ENCODE data around the gene DIPK1B.

The DIPK1B gene

GRCh38 chr9:136667214-136667939 lies 45.0 kb upstream of the DIPK1B start (continued):
- TF ChIP-seq INSM2 (tag by site-specific recombination; IDR thresholded peaks at IDR 0.05) (0 out of 2 replicates have a peak, but pooled peaks have one; percentile 12), ZBTB21 (tag by site-specific recombination; IDR thresholded peaks at IDR 0.05) (no peak), ZBTB48 (tag by site-specific recombination; IDR thresholded peaks at IDR 0.05) (no peak), ZNF645 (tag by site-specific recombination; IDR thresholded peaks at IDR 0.05) (no peak), ZNF791 (tag by site-specific recombination; IDR thresholded peaks at IDR 0.05) (no peak), HOXD13 (CRISPR knock-in tag; IDR thresholded peaks at IDR 0.05; ENCODE audit: borderline replicate concordance) (no peak), BCL11B (tag by site-specific recombination; IDR thresholded peaks at IDR 0.05; ENCODE audit: low read depth) (no peak), EGR2 (tag by site-specific recombination; IDR thresholded peaks at IDR 0.05; ENCODE audit: low read depth) (no peak), ZNF843 (tag by site-specific recombination; IDR thresholded peaks at IDR 0.05) (no peak), PRDM10 (tag by site-specific recombination; IDR thresholded peaks at IDR 0.05) (peak; percentile 96), ZNF174 (tag by site-specific recombination; IDR thresholded peaks at IDR 0.05) (no peak), ZNF654 (tag by site-specific recombination; IDR thresholded peaks at IDR 0.05; ENCODE audit: low read depth) (no peak), ELK4 (IDR thresholded peaks at IDR 0.05; ENCODE audit: borderline replicate concordance, low read depth, low read length) (no peak), ZNF341 (tag by site-specific recombination; IDR thresholded peaks at IDR 0.05; ENCODE audit: low read depth) (no peak; the same call in 1 of the 2 replicates), BCL6B (tag by site-specific recombination; IDR thresholded peaks at IDR 0.05) (no peak), ZNF629 (tag by site-specific recombination; IDR thresholded peaks at IDR 0.05) (peak; percentile 13; the same call in 1 of the 2 replicates), ZIC2 (tag by site-specific recombination; IDR thresholded peaks at IDR 0.05) (peak; percentile 88), TCF7L2 (IDR thresholded peaks at IDR 0.05; ENCODE audit: borderline replicate concordance, low read depth, low read length) (no peak), ZNF398 (tag by site-specific recombination; IDR thresholded peaks at IDR 0.05) (no peak), HIC1 (tag by site-specific recombination; IDR thresholded peaks at IDR 0.05) (no peak), ZNF10 (tag by site-specific recombination; IDR thresholded peaks at IDR 0.05) (no peak), TRIM28 (IDR thresholded peaks at IDR 0.05; ENCODE audit: borderline replicate concordance, low read length) (no peak), ZNF433 (tag by site-specific recombination; IDR thresholded peaks at IDR 0.05; ENCODE audit: low read depth) (no peak), ZNF23 (tag by site-specific recombination; IDR thresholded peaks at IDR 0.05; ENCODE audit: borderline replicate concordance) (no peak), ZNF488 (tag by site-specific recombination; IDR thresholded peaks at IDR 0.05) (no peak), ZNF423 (tag by site-specific recombination; IDR thresholded peaks at IDR 0.05) (no peak)

All from HEK293 (cell line).